HEK293 (cell line): ENCODE results near the gene PRKCE.

Experiments used
- CTCF ChIP-seq: fragments of 450-650 bp; formaldehyde crosslinking; IDR thresholded peaks from 2 replicates; pipeline ENCODE4 v1.5.1; 2016; ENCODE audit warnings: missing biosample characterization, missing genetic modification characterization
- GLI4 ChIP-seq: fragments of 450-650 bp; formaldehyde crosslinking; IDR thresholded peaks from 2 replicates; pipeline ENCODE4 v1.5.1; 2016; ENCODE audit warnings: missing biosample characterization, missing genetic modification characterization
- MZF1 ChIP-seq: fragments of 450-650 bp; formaldehyde crosslinking; IDR thresholded peaks from 2 replicates; pipeline ENCODE4 v1.5.1; 2017; ENCODE audit warnings: missing biosample characterization, missing genetic modification characterization, borderline replicate concordance
- PBX3 ChIP-seq: sonication (generic); formaldehyde crosslinking; IDR thresholded peaks from 2 replicates; pipeline ENCODE4 v1.8.1; 2022; ENCODE audit warnings: mild to moderate bottlenecking, moderate library complexity, missing genetic modification reagents
- ZBTB1 ChIP-seq: fragments of 450-650 bp; formaldehyde crosslinking; IDR thresholded peaks from 2 replicates; pipeline ENCODE4 v1.5.1; 2016; ENCODE audit warnings: missing biosample characterization, missing genetic modification characterization
- ZNF169 ChIP-seq: fragments of 450-650 bp; formaldehyde crosslinking; IDR thresholded peaks from 2 replicates; pipeline ENCODE4 v1.5.1; 2016; ENCODE audit warnings: missing biosample characterization, missing genetic modification characterization
- ZNF23 ChIP-seq: fragments of 450-650 bp; formaldehyde crosslinking; IDR thresholded peaks from 2 replicates; pipeline ENCODE4 v1.5.1; 2016; ENCODE audit warnings: missing biosample characterization, missing genetic modification characterization, borderline replicate concordance
- ZNF24 ChIP-seq: fragments of 450-650 bp; formaldehyde crosslinking; IDR thresholded peaks from 2 replicates; pipeline ENCODE4 v1.5.1; 2016; ENCODE audit warnings: missing biosample characterization, missing genetic modification characterization
- ZNF350 ChIP-seq: fragments of 450-650 bp; formaldehyde crosslinking; IDR thresholded peaks from 2 replicates; pipeline ENCODE4 v1.5.0; 2017; ENCODE audit warnings: missing biosample characterization, mild to moderate bottlenecking, missing genetic modification characterization
- ZNF391 ChIP-seq: fragments of 450-650 bp; formaldehyde crosslinking; IDR thresholded peaks from 2 replicates; pipeline ENCODE4 v1.5.1; 2016; ENCODE audit warnings: low read depth, missing biosample characterization, missing genetic modification characterization, borderline replicate concordance
- ZNF544 ChIP-seq: fragments of 450-650 bp; formaldehyde crosslinking; IDR thresholded peaks from 2 replicates; pipeline ENCODE4 v1.5.0; 2017; ENCODE audit warnings: missing biosample characterization, missing genetic modification characterization
- ZNF580 ChIP-seq: fragments of 450-650 bp; formaldehyde crosslinking; IDR thresholded peaks from 2 replicates; pipeline ENCODE4 v1.5.1; 2016; ENCODE audit warnings: missing biosample characterization, missing genetic modification characterization
- ZNF585B ChIP-seq: fragments of 450-650 bp; formaldehyde crosslinking; IDR thresholded peaks from 2 replicates; pipeline ENCODE4 v1.5.1; 2016; ENCODE audit warnings: missing biosample characterization, missing genetic modification characterization
- ZNF596 ChIP-seq: fragments of 450-650 bp; IDR thresholded peaks from 2 replicates; pipeline ENCODE4 v1.5.0; 2018; ENCODE audit warnings: missing biosample characterization, mild to moderate bottlenecking, missing genetic modification characterization, moderate library complexity

GRCh38 chr2:45857867-45858520, 206.5 kb downstream of the PRKCE start:
- TF ChIP-seq ZNF585B (tag by site-specific recombination): no peak
- TF ChIP-seq ZNF391: no peak
- no peak for TF ChIP-seq CTCF (tag by site-specific recombination)
- TF ChIP-seq ZBTB1 (tag by site-specific recombination): no peak
- no peak for TF ChIP-seq ZNF350 (tag by site-specific recombination)
- no peak for TF ChIP-seq PBX3 (CRISPR knock-in tag)
- no peak for TF ChIP-seq ZNF23 (tag by site-specific recombination)
- no peak for TF ChIP-seq ZNF544 (tag by site-specific recombination)
- TF ChIP-seq ZNF169 (tag by site-specific recombination): no peak
- no peak for TF ChIP-seq ZNF580 (tag by site-specific recombination)
- TF ChIP-seq GLI4: no peak
- TF ChIP-seq ZNF24 (tag by site-specific recombination): no peak
- no peak for TF ChIP-seq ZNF596
- no peak for TF ChIP-seq MZF1 (tag by site-specific recombination)
